BJ (cell line): ENCODE data around the gene LINGO3. TPM values are rescaled to one million over a fixed set of nuclear protein-coding genes. Genes with fewer than 3 reads are reported as not detected.
"Not testable (repeated sequence)": the region's sequence is repeated elsewhere in the genome, so short reads cannot be mapped to it uniquely, and the experiment has no call there.

ENCODE experiments used
- CTCF ChIA-PET: fragments of 350-600 bp; formaldehyde crosslinking; extraction: SDS; loops from one replicate; lab custom pipeline; 2021; ENCODE audit warnings: antibody characterized with exemption, inconsistent platforms; lab: Yijun Ruan, JAX
- POLR2A ChIA-PET: fragments of 300-600 bp; sonication (Branson Sonifier 250); formaldehyde crosslinking; extraction: SDS; loops from one replicate; lab custom pipeline; 2021; ENCODE audit warnings: antibody characterized with exemption; lab: Charles Lee
- DNase-seq: peaks from one replicate; pipeline ENCODE4 v3.0.0-alpha.2; 2011; ENCODE audit warnings: low read depth
- H3K27me3 ChIP-seq: 2 replicates; pipeline ENCODE4 v1.6.0; 2011; ENCODE audit warnings: low read length; ENCODE audit not compliant: control insufficient read depth, insufficient read depth
- H3K36me3 ChIP-seq: 2 replicates; pipeline ENCODE4 v1.5.1; 2011; ENCODE audit warnings: low read length; ENCODE audit not compliant: control insufficient read depth, insufficient read depth
- H3K4me3 ChIP-seq: 2 replicates; pipeline ENCODE4 v1.5.1; 2011; ENCODE audit warnings: low read depth, mild to moderate bottlenecking, control low read depth, low read length
- polyA plus RNA-seq: library from polyadenylated mRNA; depleted of rRNA; stranded (reverse); fragments of >200 nt; gene quantifications from 2 replicates; pipeline ENCODE4 v1.2.3, GENCODE V29; 2011
- TF ChIP-seq, protein P1 (sequence below): IDR thresholded peaks from 2 replicates; pipeline ENCODE4 v1.5.1; 2011; ENCODE audit warnings: low read depth, mild to moderate bottlenecking, control low read depth, inconsistent platforms, low read length, moderate library complexity; ENCODE audit not compliant: insufficient read depth

The LINGO3 gene
- polyA plus RNA-seq, 1 experiment: not detected

DNA sequence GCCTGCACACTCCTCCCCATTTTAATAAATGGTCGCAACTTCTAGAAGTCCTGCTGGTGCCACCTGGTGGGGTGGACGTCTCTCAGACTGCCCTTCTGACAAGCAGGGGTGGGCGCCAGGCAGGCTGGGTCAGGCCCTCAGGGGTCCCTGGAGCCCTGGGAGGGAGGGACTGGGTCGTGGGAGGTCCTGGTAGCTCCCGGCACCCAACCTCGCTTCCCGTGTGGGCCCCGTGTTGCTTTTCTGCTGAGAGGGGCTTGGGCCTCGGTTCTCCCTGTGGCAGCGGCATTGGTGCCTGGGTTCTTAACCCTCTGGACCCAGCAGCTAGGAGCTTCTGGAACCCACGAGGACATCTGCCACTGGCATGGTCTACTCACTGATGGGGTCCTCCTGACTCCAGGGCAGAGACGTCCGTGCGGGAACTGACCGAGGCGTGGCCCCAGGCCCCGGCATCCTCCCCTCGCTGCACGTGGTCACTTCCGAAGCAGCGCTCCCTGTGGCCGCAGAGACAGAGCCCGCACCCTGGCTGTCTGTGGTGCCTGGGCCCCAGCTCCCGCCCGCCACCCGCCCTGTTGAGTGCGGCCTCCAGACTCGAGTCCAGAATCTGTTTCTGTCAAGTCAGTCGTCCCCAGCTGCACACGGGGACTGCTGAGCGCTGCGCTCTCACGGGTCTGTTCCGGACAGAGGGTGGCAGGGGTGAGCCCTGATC lies 46.1 kb upstream of the LINGO3 start:
- Histone ChIP-seq H3K27me3 (peaks cover 3% of the 10 kb centered on the region), H3K4me3 (no peak overlapping the region), H3K36me3 (peaks cover 12% of the 10 kb centered on the region)
- no peak for DNase-seq
- POLR2A ChIA-PET: no interaction called here
- CTCF ChIA-PET: interaction anchor here (1.5 to 1.7 kb wide), 2 partner anchors 15 to 39 kb away, joined by 3 read pairs; no protein-coding TSS in a partner anchor
- TF ChIP-seq, protein P1, sequence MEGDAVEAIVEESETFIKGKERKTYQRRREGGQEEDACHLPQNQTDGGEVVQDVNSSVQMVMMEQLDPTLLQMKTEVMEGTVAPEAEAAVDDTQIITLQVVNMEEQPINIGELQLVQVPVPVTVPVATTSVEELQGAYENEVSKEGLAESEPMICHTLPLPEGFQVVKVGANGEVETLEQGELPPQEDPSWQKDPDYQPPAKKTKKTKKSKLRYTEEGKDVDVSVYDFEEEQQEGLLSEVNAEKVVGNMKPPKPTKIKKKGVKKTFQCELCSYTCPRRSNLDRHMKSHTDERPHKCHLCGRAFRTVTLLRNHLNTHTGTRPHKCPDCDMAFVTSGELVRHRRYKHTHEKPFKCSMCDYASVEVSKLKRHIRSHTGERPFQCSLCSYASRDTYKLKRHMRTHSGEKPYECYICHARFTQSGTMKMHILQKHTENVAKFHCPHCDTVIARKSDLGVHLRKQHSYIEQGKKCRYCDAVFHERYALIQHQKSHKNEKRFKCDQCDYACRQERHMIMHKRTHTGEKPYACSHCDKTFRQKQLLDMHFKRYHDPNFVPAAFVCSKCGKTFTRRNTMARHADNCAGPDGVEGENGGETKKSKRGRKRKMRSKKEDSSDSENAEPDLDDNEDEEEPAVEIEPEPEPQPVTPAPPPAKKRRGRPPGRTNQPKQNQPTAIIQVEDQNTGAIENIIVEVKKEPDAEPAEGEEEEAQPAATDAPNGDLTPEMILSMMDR: no peak

DNA sequence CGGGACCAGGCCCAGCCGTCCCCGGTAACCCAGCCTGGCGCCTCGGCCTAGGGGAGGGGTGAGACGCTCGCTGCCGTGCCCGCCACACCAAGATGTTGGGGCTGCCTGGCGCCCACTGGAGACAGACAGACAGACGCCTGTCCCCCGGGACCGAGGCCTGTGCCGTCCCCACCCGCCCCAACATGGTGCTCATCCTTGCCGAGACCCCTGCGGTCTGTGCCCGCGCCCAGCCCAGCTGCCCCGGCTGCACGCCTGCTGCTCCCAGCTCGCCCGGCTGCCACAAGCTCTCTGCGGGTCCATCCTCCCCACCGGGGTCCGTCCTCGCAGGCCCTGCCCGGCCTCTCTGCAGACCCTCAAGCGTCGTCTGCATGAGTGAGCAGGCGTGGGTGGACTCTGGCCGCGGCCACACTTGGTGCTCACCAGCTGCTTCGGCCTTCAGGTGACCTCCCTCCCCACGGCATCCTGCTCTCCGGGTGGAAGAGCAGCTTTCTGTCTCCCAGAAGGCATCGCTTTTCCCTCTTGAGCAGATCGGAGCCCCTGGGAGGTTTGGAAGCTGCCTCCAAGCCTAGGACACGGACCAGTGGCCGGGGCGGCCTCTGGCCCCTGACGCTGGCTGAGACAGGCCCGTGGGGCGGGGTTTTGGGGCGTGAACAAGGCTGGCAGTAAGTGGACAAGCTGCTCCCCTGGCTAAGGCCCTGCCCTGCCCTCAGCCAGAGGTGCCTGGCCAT lies 45.4 kb upstream of the LINGO3 start:
- CTCF ChIA-PET: interaction anchor here (1.7 kb wide), 1 partner anchor 16 kb away, joined by 3 read pairs; no protein-coding TSS in a partner anchor

DNA sequence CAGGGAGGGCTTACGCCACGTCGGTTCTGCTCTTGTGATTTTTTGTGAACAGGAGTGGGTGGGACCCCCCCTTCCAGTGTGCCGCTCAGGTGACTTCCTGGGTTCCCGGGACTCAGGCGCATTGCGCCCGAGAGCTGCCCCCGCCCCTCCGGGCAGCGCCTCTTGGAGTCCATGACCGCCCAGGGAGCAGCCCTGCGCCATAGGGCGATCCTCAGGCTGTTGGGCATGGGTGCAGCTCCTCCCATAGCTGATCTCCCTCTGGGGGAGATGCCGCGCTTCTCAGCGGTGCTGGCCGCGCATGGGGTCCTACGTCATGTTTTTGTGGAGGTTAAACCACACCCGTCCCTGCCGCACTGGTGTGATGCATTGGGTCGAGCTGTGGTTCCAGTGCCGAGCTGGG lies 44.2 kb upstream of the LINGO3 start:
- POLR2A ChIA-PET: no interaction called here
- CTCF ChIA-PET: no interaction called here

More for the DNA sequence above, 45.4 kb upstream of the LINGO3 start:
- POLR2A ChIA-PET: no interaction called here
- H3K4me3 ChIP-seq: no peak overlapping the region
- no peak for DNase-seq
- peaks cover 12% of the 10 kb centered on the region for H3K36me3 ChIP-seq
- TF ChIP-seq, protein P1: no peak
- no peaks in the 10 kb centered on the region; the same call in 1 of the 2 replicates for H3K27me3 ChIP-seq

DNA sequence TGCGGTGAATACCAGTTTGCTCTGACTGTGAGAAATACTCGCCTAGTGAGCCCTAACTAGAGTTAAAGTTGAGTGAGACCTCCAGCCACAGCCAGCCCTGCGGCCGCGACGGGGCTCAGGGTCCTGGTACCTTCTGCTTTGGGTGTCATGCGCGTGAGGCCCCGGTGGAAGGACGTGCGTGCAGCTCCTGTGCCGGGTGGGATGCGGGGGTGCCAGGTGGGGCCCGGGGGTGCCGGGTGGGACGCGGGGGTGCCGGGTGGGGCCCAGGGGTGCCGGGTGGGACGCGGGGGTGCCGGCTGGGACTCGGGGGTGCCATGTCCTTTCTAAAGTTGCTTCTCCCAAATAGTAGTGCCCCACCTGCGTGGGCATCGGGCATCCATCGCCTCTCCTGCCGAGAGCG lies 43.6 kb upstream of the LINGO3 start:
- POLR2A ChIA-PET: no interaction called here
- DNase-seq: no peak
- CTCF ChIA-PET: no interaction called here
- TF ChIP-seq, protein P1: no peak
- H3K27me3 ChIP-seq: no peaks in the 10 kb centered on the region
- H3K4me3 ChIP-seq: no peak overlapping the region
- H3K36me3 ChIP-seq: peaks cover 12% of the 10 kb centered on the region

More for the DNA sequence above, 44.2 kb upstream of the LINGO3 start:
- DNase-seq: no peak
- Histone ChIP-seq H3K36me3 (peaks cover 12% of the 10 kb centered on the region), H3K4me3 (no peak overlapping the region), H3K27me3 (no peaks in the 10 kb centered on the region)
- TF ChIP-seq, protein P1: no peak

DNA sequence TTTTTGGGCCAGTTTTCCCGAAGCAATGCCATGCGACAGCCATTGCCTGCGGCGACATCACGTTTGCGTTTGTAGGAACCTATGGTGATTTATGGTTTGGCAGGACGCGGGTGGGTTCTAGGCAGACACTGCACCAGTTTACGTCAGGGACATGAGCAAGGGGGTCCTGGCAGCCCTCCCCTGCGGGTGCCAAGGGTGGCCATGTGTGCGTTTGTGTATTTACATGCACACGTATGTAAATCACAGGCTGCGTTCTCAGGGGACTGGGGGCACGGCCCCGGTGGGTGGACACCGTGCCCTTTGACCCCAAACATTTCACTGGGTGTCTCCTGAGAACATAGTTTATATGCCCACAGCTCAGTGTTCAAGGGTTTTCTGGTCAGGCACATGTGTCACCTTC lies 42.7 kb upstream of the LINGO3 start:
- ChIA-PET POLR2A (no interaction called here), CTCF (no interaction called here)
- no peak overlapping the region for H3K4me3 ChIP-seq
- TF ChIP-seq, protein P1: no peak
- peaks cover 12% of the 10 kb centered on the region for H3K36me3 ChIP-seq
- DNase-seq: no peak
- H3K27me3 ChIP-seq: no peaks in the 10 kb centered on the region

DNA sequence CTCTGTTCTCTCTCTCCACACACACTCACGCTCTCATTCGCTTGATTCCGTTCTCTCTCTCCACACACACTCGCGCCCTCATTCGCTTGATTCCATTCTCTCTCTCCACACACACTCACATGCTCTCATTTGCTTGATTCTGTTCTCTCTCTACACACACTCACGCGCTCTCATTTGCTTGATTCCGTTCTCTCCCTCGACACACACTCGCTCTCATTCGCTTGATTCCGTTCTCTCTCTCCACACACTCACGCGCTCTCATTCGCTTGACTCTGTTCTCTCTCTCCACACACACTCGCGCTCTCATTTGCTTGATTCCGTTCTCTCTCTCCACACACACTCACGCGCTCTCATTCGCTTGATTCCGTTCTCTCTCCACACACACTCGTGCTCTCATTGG lies 41.9 kb upstream of the LINGO3 start:
- CTCF ChIA-PET, H3K27me3 ChIP-seq, DNase-seq, POLR2A ChIA-PET, H3K4me3 ChIP-seq: not testable (repeated sequence)
- H3K36me3 ChIP-seq: peaks cover 14% of the 10 kb centered on the region
